HepG2 (cell line): ENCODE measurements around the gene ZNF526. TPM values are rescaled to one million over a fixed set of nuclear protein-coding genes. Genes with fewer than 3 reads are reported as not detected.
A peak's percentile ranks its signal among the peaks of the same experiment; 100 is the strongest.

Source experiments
- ARHGAP35 ChIP-seq: sonication (generic); formaldehyde crosslinking; IDR thresholded peaks from 2 replicates; pipeline ENCODE4 v1.9.0; 2022; ENCODE audit warnings: mild to moderate bottlenecking, inconsistent platforms, moderate library complexity, missing genetic modification reagents, borderline replicate concordance
- ATF1 ChIP-seq: IDR thresholded peaks from 2 replicates; pipeline ENCODE4 v1.6.1; 2016; ENCODE audit warnings: mild to moderate bottlenecking, control low read depth
- BCLAF1 ChIP-seq: fragments of 450-650 bp; IDR thresholded peaks from 2 replicates; pipeline ENCODE4 v1.6.1; 2017; ENCODE audit warnings: mild to moderate bottlenecking
- FOXJ3 ChIP-seq: sonication (generic); formaldehyde crosslinking; IDR thresholded peaks from 2 replicates; pipeline ENCODE4 v1.4.0; 2020; ENCODE audit warnings: missing genetic modification reagents, mild to moderate bottlenecking, borderline replicate concordance
- KDM2A ChIP-seq: sonication (generic); formaldehyde crosslinking; IDR thresholded peaks from 2 replicates; pipeline ENCODE4 v1.4.0; 2020; ENCODE audit warnings: low read depth, missing genetic modification reagents, borderline replicate concordance
- PCBP2 ChIP-seq: fragments of 200-400 bp; formaldehyde crosslinking; optimal IDR thresholded peaks from 2 replicates; pipeline ENCODE3; 2018; ENCODE audit warnings: low read length, low read depth; ENCODE audit not compliant: poor library complexity, severe bottlenecking
- REL ChIP-seq: sonication (generic); formaldehyde crosslinking; conservative IDR thresholded peaks from 2 replicates; pipeline ENCODE4 v1.8.0; 2022; ENCODE audit warnings: mild to moderate bottlenecking, missing genetic modification reagents, moderate library complexity
- RFXANK ChIP-seq: IDR thresholded peaks from 2 replicates; pipeline ENCODE4 v1.6.1; 2016
- SMAD9 ChIP-seq: sonication (generic); formaldehyde crosslinking; IDR thresholded peaks from 2 replicates; pipeline ENCODE4 v1.5.1; 2020; ENCODE audit warnings: mild to moderate bottlenecking, missing genetic modification reagents
- STAT5B ChIP-seq: sonication (generic); formaldehyde crosslinking; IDR thresholded peaks from 2 replicates; pipeline ENCODE4 v1.4.0; 2020; ENCODE audit warnings: missing genetic modification reagents
- THYN1 ChIP-seq: sonication (generic); formaldehyde crosslinking; IDR thresholded peaks from 2 replicates; pipeline ENCODE4 v1.8.1; 2023; ENCODE audit warnings: low read depth, mild to moderate bottlenecking, moderate library complexity, missing genetic modification reagents, borderline replicate concordance
- ZNF543 ChIP-seq: sonication (generic); formaldehyde crosslinking; IDR thresholded peaks from 2 replicates; pipeline ENCODE4 v1.4.0; 2020; ENCODE audit warnings: mild to moderate bottlenecking, missing genetic modification reagents
- ZNF562 ChIP-seq: sonication (generic); formaldehyde crosslinking; IDR thresholded peaks from 2 replicates; pipeline ENCODE4 v1.8.0; 2022; ENCODE audit warnings: missing genetic modification reagents, borderline replicate concordance
- ZNF646 ChIP-seq: sonication (generic); formaldehyde crosslinking; IDR thresholded peaks from 2 replicates; pipeline ENCODE4 v1.9.0; 2021; ENCODE audit warnings: mild to moderate bottlenecking, missing genetic modification reagents
- ZSCAN21 ChIP-seq: sonication (generic); formaldehyde crosslinking; IDR thresholded peaks from 2 replicates; pipeline ENCODE4 v1.8.0; 2022; ENCODE audit warnings: mild to moderate bottlenecking, missing genetic modification reagents, moderate library complexity, borderline replicate concordance
- polyA plus RNA-seq, 8 experiments: library from polyadenylated mRNA; depleted of rRNA in 3 of 8; stranded (reverse) in 7 of 8; unstranded in 1 of 8; fragments of >200 nt; fragmentation: Illumina TruSeq in 4 of 8; extraction: Trizol in 4 of 8; gene quantifications; 2 replicates each; pipeline versions ENCODE4 v1.2.1 to v1.2.3, GENCODE V29; 2011 to 2016; ENCODE audit warnings: low read depth in 4 of 8, missing spikeins in 1 of 8, mixed read lengths in 1 of 8; ENCODE audit not compliant: insufficient read depth in 1 of 8
- total RNA-seq, 5 experiments: library from RNA; depleted of rRNA; stranded (reverse); fragments of >200 nt; fragmentation: Illumina TruSeq; extraction: Trizol; gene quantifications; 2 replicates each; pipeline ENCODE4 v1.2.3, GENCODE V29; 2016; ENCODE audit warnings: low read depth in 1 of 5
- TF ChIP-seq, protein P1 (sequence below): IDR thresholded peaks from 2 replicates; pipeline ENCODE4 v1.6.1; 2012; ENCODE audit warnings: low read length, improper control_type of control experiment

Gene ZNF526
- total and polyA plus RNA-seq, 2 of the 13 experiments (the other 11 are each of a cell fraction or from before 2014, with no cell fraction given): 3.3 to 8.4 TPM

DNA sequence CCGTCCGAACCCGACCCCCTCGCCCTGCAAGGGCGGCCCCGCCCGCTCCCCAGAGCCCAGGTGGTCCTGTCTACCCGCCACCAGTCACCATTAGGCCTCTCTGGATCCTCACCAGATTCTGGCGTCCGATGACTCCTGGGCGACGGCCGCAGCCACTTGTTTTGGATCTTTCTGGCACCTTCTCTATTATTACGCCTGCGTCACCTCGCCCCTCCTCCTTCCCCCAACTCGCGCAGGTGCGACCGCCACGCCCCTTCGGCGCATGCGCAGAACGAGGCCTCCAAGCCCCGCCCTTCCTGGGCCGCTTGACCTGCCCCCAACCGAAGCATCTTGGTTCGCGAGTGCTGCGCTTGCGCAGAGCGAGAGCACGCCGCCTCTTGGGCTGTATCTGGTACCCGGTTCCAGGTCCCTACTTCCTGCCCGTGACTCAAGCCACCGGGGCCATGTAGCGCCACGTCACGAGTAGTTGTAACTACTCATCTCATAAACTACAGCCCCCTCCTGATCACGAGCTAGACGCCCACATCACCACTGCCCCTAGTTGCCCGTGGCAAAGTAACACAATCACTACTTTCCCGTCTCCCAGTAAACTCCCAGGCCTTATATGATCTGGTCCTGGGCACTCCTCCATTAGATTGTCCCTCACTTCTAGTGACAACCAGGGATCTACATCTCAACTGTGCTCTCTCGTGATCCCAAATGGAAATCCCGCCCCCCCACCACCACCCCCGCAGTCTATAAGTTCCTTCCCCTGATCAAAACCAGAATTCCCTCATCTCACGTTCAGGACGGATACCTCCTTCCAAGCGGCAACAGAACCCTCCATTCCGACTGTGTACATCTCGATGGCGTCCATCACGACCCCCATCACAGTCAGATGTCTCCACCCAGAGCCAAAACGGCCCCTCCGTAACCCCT is 2.3 kb upstream of the ZNF526 start, which contains the start of gene DEDD2 (continued):
- TF ChIP-seq, protein P1, sequence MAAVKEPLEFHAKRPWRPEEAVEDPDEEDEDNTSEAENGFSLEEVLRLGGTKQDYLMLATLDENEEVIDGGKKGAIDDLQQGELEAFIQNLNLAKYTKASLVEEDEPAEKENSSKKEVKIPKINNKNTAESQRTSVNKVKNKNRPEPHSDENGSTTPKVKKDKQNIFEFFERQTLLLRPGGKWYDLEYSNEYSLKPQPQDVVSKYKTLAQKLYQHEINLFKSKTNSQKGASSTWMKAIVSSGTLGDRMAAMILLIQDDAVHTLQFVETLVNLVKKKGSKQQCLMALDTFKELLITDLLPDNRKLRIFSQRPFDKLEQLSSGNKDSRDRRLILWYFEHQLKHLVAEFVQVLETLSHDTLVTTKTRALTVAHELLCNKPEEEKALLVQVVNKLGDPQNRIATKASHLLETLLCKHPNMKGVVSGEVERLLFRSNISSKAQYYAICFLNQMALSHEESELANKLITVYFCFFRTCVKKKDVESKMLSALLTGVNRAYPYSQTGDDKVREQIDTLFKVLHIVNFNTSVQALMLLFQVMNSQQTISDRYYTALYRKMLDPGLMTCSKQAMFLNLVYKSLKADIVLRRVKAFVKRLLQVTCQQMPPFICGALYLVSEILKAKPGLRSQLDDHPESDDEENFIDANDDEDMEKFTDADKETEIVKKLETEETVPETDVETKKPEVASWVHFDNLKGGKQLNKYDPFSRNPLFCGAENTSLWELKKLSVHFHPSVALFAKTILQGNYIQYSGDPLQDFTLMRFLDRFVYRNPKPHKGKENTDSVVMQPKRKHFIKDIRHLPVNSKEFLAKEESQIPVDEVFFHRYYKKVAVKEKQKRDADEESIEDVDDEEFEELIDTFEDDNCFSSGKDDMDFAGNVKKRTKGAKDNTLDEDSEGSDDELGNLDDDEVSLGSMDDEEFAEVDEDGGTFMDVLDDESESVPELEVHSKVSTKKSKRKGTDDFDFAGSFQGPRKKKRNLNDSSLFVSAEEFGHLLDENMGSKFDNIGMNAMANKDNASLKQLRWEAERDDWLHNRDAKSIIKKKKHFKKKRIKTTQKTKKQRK: no peak
- TF ChIP-seq FOXJ3 (CRISPR knock-in tag) (peak; percentile 56; the same call in 1 of the 2 replicates), ZNF543 (no peak), ARHGAP35 (CRISPR knock-in tag) (no peak), RFXANK (CRISPR knock-in tag) (no peak), BCLAF1 (no peak), KDM2A (peak; percentile 74), ZNF562 (no peak), THYN1 (CRISPR knock-in tag) (no peak), ATF1 (peak; percentile 27; the same call in 1 of the 2 replicates), STAT5B (CRISPR knock-in tag) (no peak), ZNF646 (CRISPR knock-in tag) (no peak), ZSCAN21 (CRISPR knock-in tag) (peak; percentile 24; the same call in 1 of the 2 replicates), PCBP2 (no peak), REL (CRISPR knock-in tag) (0 out of 2 replicates have a peak, but pooled peaks have one; percentile 54), SMAD9 (CRISPR knock-in tag) (no peak)
